HG02623 (cell line): Measurements from ENCODE around the gene GNG5.
A peak's percentile ranks its signal among the peaks of the same experiment; 100 is the strongest.
"Not testable (repeated sequence)": the region's sequence is repeated elsewhere in the genome, so short reads cannot be mapped to it uniquely, and the experiment has no call there.

Experiments
- ATAC-seq: cut with Tn5 transposase; IDR thresholded peaks from one replicate; pipeline ENCODE4 v1.9.1; 2021; ENCODE audit warnings: moderate library complexity; ENCODE audit not compliant: unreplicated experiment

The GNG5 gene

DNA sequence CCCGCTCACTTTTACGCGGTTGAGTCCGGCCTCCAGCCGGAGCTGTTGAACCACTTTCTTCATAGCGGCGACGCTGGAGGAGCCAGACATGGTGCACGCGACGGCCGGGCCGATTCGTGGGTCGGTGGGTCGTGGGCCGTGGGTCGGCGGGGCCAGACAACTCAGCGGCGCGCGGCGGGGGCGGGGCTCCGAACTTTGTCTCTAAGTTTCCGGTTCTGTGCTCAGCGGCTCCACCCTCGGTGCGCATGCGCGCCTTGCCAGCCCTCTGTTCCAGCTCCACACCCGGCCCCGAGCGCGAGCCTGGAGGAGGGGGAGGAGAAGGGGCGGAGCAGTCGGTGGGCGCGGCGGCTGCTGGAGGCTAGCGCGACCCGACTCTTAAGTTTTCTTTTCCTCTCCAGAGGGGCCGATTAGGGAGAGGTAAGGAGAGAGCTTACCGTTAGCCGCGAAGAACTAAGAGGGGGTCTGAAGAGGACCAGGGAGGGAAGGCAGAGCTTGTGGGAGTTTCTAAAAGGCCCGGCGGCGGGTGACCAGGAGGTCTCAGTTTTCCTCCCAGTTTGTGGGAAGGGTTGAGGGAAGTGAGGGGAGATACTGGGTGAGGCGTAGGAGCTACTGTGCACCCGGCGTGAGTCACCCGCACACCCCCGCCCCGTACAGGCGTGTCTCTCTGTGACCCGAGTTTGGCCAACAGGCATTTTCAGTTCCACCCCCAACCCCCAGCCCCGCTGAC is at the start of gene GNG5, which contains the start of gene SPATA1:
Gene GNG5, minus strand, starts transcription at position 580 of the 727 bp plus-strand sequence. Its CDS starts 490 bp downstream, at position 90.
Gene SPATA1, plus strand, starts transcription at position 385 of the 727 bp plus-strand sequence. CDS start 9,974 bp downstream, outside the sequence.
- ATAC-seq = peak; percentile 69

GRCh38 chr1:84550826-84551225 is 44.4 kb upstream of the GNG5 start:
- no peak for ATAC-seq

GRCh38 chr1:84541679-84542078 is 35.3 kb upstream of the GNG5 start:
- ATAC-seq = no peak

DNA sequence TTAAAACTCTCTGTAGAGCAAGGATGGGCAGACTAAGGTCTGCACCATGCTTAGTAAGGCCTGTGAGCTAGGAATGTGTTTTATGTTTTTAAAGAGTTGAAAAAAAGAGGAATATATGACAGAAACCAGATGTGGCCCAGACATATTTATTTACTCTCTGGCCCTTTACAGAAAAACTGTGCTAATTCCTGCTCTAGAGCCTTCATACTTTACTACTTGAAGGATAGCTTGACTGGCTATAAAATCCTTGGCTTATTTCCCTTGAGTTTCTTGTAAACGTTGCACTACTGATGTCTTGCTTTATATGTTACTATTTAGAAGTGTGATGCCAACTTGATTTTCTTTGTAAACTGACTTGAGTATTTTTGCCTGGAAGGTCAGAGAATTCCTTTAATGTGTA is 34.4 kb upstream of the GNG5 start:
- ATAC-seq = no peak

- ATAC-seq = no peak
These were observed 33.6 kb upstream of the GNG5 start for GRCh38 chr1:84539972-84540371.

DNA sequence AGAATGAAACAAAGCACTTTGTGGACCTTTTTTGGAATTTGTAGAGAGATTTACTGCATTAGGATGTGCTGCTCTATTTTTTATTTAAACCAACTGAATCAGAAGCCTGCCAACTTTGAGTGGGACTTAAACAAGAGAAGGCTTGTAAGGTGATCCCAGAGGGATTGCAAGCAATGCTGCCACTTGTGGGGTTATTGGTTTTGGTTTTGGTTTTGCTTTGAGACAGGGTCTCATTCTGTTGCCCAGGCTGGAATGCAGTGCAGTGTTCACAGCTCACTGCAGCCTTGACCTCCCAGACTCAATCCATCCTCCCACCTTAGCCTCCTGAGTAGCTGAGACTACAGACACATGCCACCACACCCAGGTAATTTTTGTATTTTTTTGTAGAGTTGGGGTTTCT is 32.2 kb upstream of the GNG5 start:
- ATAC-seq = peak; percentile 71

- no peak for ATAC-seq
These were observed 19.4 kb upstream of the GNG5 start for GRCh38 chr1:84525779-84526178.

GRCh38 chr1:84524590-84524989 is 18.2 kb upstream of the GNG5 start:
- ATAC-seq = no peak

GRCh38 chr1:84510668-84511067 is 4.3 kb upstream of the GNG5 start:
- no peak for ATAC-seq

- ATAC-seq = no peak
These were observed 3.8 kb upstream of the GNG5 start for GRCh38 chr1:84510165-84510564.

DNA sequence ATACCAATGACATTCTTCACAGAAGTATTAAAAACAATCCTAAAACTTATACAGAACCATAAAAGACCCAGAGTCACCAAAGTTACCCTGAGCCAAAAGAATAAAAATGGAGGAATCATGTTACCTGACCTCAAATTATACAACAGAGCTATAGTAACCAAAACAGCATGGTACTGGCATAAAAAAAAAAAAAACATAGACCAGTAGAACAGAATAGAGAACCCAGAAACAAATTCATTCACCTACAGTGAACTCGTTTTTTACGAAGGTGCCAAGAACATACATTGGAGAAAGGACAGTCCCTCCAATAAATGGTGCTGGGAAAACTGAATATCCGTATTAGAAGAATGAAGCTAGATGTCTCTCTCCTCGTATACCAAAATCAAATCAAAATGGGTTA is 2.6 kb upstream of the GNG5 start:
- no peak for ATAC-seq

- ATAC-seq = no peak
These were observed 2.1 kb upstream of the GNG5 start for GRCh38 chr1:84508510-84508909.

DNA sequence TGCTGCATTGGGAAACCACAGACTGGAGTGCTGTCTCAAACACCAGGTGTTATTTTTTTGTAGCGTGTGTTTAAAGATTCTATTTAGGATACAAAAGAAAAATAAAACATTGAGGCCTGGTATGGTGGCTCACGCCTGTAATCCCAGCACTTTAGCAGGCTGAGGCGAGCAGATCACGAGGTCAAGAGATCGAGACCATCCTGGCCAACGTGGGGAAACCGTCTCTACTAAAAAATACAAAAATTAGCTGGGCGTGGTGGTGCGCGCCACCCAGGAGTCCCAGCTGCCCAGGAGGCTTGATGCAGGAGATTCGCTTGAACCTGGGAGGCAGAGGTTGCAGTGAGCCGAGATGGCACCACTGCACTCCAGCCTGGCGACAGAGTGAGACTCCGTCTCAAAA is 1.5 kb upstream of the GNG5 start:
- ATAC-seq = not testable (repeated sequence)

- ATAC-seq = no peak
These were observed 510 bp upstream of the GNG5 start for GRCh38 chr1:84506729-84507453.

- ATAC-seq = peak; percentile 29
These were observed 834 bp downstream of the GNG5 start for GRCh38 chr1:84505493-84506001.

GRCh38 chr1:84504580-84505492 is 1.5 kb downstream of the GNG5 start:
- no peak for ATAC-seq

DNA sequence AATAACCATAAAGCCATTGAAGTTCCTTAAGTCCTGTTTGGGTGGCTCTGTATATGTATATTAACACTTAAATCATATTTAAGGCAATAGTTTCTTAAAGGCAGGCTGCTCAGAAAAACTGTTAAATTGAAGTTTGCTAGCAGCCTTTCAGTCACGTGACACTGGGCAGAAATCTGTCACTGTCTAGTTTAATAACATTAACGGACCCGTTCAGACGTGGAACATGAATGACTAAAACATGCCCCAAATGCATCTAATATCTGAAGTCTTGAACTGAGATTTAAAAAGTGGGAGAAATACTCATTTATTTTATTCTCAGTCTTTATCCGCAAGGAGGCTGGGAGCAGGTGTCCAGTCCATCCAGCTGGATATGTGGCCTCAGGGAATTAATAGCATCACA is 3.5 kb downstream of the GNG5 start:
- no peak for ATAC-seq

DNA sequence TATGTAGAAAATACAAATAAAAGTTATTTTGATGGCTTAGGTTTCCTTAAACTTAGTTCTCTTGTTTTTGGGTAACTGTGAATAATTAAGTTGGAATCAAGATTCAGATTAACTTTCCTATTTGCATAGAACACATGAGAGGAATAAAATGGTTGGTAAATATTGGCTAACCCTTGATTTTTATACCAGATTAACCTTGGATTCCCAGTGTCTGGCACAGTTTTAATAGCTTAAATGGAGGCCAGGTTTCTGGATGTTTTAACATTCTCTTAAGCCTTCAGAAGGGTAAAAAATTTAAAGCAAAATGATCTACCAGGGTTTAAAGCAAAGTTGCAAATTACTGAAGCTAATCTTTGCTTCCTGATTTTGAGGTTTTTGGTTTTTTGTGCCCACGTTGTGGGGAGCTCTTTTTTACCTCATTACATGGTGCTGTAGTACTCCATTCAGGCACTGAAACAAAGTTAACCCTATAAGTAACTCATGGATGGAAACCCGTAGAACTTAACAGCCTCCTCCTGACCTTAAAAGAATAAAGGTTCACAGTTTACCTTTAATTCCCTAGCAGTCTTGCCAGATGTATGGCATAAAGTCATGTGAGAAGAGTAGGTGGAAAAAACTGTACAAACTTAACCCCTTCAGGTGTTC is 8.6 kb downstream of the GNG5 start:
- ATAC-seq = no peak

DNA sequence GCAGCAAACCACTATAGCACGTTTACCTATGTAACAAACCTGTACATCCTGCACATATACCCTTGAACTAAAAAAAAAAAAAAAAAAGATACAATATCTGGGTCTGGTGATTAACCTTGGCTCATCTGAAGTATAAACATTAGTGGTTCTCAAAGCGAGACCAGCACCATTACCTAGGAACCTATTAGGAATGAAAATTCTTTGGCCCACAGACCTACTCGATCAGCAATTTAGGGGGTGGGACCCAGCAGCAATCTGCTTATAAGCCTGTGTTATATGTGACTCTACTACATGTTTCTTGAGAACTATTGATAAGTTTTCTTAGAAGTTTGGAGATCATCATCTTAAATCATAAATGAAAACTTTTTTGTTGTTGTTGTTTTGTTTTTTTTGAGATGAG is 9.9 kb downstream of the GNG5 start:
- ATAC-seq = no peak

DNA sequence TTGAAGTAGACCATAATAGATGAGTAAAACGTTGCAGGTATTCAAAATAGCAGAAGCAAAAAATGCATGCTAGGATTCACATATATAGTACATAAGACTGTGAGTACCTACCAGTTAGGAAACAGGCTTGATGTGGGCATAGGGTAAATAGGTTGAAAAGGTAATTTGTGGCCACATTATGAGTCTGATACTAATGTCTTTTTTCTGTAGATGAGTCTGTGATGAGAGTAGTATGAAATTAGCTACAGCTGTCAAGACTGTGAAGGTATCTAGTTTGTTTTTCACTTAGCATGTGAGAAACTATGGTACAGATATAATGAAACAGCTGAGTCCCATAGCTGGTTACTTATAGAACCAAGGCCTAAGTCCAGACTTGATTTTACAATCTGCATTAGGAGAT is 12.6 kb downstream of the GNG5 start:
- ATAC-seq = no peak

GRCh38 chr1:84492726-84493125 is 13.7 kb downstream of the GNG5 start:
- no peak for ATAC-seq
